Right atrium auricular region (tissue), 2 donors: Measurements from ENCODE around the gene CCDC167. TPM values are rescaled to one million over a fixed set of nuclear protein-coding genes. Genes with fewer than 3 reads are reported as not detected.

Experiments
- DNase-seq: peaks from one replicate; pipeline ENCODE4 v3.0.0-alpha.2; 2019; ENCODE audit warnings: low spot score
- H3K27ac ChIP-seq, 2 donors: fragments of 200-600 bp; sonication (generic); 1 replicate in 1 of 2; 2 replicates in 1 of 2; pipeline ENCODE4 v1.5.1; 2016 to 2019
- H3K27me3 ChIP-seq, 2 donors: fragments of 200-600 bp; sonication (generic); one replicate each; pipeline versions ENCODE4 v1.5.1 to v1.6.0; 2017 to 2019
- H3K36me3 ChIP-seq: fragments of 200-600 bp; sonication (generic); one replicate; pipeline ENCODE4 v1.5.1; 2016
- H3K4me1 ChIP-seq, 2 donors: fragments of 200-600 bp; sonication (generic); one replicate each; pipeline versions ENCODE4 v1.5.1 to v1.6.0; 2017 to 2019
- H3K4me3 ChIP-seq, 2 donors: fragments of 200-600 bp; sonication (generic); 1 replicate in 1 of 2; 2 replicates in 1 of 2; pipeline ENCODE4 v1.5.1; 2017 to 2019; ENCODE audit warnings: mild to moderate bottlenecking in 1 of 2, moderate library complexity in 1 of 2
- H3K9me3 ChIP-seq, 2 donors: fragments of 200-600 bp; sonication (generic); one replicate each; pipeline ENCODE4 v1.5.1; 2019
- total RNA-seq, 2 donors: library from RNA; depleted of rRNA; stranded (reverse); fragments of >200 nt; gene quantifications; one replicate each; pipeline ENCODE4 v1.1.0, GENCODE V29; 2016
- TF ChIP-seq, protein P1 (sequence below), 2 donors: fragments of 200-600 bp; sonication (generic); IDR thresholded peaks; one replicate each; pipeline ENCODE4 v1.5.1; 2019; ENCODE audit warnings: antibody characterized with exemption in 2 of 2

CCDC167 gene
- total RNA-seq, 2 donors from 2014 or later: 26.1 to 39.6 TPM

DNA sequence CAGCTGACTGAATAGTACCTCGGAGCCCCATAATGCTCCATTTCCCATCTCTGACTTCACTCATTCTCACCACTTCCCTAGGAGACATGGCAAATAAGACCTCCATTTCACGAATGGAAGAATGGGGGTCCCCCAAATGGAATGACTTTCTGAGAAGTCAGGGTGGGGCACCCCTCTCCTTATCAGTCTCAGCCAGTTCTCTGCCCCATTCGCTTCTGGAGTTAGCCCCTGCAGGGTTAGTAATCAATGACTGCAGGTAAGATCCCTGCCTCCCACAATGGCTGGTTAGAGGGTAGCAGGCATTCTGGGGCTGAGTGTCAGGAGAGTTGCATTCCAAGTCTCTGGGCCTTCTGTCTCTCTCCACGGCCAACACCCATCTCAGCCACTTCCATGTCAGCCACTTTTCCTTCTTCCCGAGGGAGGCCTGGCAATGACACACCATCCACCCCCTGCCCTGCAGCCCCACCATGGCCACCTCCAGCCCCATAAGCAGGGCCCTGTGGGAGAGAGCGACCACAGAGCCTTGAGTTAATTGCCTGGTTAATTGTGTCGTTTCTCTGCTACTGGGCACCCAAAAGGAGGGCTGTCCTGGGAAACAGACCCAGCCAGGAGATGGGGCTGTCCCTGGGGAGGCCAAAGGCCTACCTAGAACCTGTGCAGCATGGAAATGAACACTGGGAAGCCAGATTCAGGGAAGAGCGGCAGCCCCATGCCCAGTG, 13.4 kb downstream of the CCDC167 start:
- Histone ChIP-seq H3K36me3 (peaks cover 6% of the 10 kb centered on the region), H3K4me1 (peaks cover 0 to 34% of the 10 kb centered on the region in 2 donors), H3K27ac (no peak overlapping the region), H3K27me3 (no peaks in the 10 kb centered on the region), H3K4me3 (no peak overlapping the region), H3K9me3 (no peaks in the 10 kb centered on the region)
- DNase-seq: no peak
- TF ChIP-seq, protein P1, sequence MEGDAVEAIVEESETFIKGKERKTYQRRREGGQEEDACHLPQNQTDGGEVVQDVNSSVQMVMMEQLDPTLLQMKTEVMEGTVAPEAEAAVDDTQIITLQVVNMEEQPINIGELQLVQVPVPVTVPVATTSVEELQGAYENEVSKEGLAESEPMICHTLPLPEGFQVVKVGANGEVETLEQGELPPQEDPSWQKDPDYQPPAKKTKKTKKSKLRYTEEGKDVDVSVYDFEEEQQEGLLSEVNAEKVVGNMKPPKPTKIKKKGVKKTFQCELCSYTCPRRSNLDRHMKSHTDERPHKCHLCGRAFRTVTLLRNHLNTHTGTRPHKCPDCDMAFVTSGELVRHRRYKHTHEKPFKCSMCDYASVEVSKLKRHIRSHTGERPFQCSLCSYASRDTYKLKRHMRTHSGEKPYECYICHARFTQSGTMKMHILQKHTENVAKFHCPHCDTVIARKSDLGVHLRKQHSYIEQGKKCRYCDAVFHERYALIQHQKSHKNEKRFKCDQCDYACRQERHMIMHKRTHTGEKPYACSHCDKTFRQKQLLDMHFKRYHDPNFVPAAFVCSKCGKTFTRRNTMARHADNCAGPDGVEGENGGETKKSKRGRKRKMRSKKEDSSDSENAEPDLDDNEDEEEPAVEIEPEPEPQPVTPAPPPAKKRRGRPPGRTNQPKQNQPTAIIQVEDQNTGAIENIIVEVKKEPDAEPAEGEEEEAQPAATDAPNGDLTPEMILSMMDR (IDR thresholded peaks at IDR 0.05): no peak

DNA sequence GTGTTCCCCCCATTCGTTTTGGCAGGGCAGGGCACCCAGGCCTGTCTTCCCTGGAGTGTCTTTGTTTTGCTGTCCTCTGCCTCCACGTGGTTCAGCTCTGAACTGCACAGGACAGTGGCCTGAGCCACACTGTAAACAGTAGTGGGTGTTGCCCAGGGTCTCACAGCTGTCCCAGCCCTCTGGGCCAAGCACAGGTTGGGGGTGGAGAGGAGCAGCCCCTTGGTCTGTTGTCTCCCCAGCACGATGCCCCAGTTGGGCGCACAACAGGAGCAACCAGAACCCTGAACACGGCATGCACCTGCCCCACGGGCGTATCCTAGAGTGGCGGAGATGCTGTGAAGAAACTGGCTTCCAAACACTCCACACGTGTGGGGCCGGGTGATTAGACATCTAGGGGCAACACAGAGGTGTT, 14.4 kb downstream of the CCDC167 start:
- TF ChIP-seq, protein P1 (IDR thresholded peaks at IDR 0.05): peak in 1 of 2 donors; percentile 26
- Histone ChIP-seq H3K36me3 (peaks cover 7% of the 10 kb centered on the region), H3K4me3 (no peak overlapping the region), H3K9me3 (no peaks in the 10 kb centered on the region), H3K27ac (no peak overlapping the region), H3K27me3 (no peaks in the 10 kb centered on the region), H3K4me1 (peaks cover 0 to 34% of the 10 kb centered on the region in 2 donors)
- no peak for DNase-seq

DNA sequence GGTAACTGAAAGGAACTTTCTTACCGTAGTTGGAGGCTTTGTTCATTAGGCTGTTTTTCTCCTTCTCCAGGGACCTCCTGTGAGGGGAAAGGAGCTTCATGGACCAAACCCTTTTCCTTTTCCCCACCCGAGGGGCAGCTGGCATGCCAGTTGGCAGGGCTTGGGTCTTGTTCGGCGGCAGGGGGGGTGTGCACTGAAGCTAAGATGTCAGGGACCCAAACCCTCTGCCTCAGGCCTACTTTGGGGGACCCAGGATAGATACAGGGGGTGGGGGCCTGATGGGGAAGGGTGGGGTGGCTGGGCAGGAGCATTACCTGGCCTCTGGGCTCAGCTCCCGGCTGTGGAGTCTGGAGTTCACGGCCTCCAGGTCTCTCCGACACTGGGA, 14.9 kb downstream of the CCDC167 start:
- TF ChIP-seq, protein P1 (IDR thresholded peaks at IDR 0.05): no peak
- peaks cover 12% of the 10 kb centered on the region for H3K36me3 ChIP-seq
- no peak for DNase-seq
- no peak overlapping the region for H3K4me3 ChIP-seq
- H3K27ac ChIP-seq: no peak overlapping the region
- H3K4me1 ChIP-seq: peaks cover 0 to 34% of the 10 kb centered on the region in 2 donors
- H3K27me3 ChIP-seq: no peaks in the 10 kb centered on the region
- no peaks in the 10 kb centered on the region for H3K9me3 ChIP-seq

DNA sequence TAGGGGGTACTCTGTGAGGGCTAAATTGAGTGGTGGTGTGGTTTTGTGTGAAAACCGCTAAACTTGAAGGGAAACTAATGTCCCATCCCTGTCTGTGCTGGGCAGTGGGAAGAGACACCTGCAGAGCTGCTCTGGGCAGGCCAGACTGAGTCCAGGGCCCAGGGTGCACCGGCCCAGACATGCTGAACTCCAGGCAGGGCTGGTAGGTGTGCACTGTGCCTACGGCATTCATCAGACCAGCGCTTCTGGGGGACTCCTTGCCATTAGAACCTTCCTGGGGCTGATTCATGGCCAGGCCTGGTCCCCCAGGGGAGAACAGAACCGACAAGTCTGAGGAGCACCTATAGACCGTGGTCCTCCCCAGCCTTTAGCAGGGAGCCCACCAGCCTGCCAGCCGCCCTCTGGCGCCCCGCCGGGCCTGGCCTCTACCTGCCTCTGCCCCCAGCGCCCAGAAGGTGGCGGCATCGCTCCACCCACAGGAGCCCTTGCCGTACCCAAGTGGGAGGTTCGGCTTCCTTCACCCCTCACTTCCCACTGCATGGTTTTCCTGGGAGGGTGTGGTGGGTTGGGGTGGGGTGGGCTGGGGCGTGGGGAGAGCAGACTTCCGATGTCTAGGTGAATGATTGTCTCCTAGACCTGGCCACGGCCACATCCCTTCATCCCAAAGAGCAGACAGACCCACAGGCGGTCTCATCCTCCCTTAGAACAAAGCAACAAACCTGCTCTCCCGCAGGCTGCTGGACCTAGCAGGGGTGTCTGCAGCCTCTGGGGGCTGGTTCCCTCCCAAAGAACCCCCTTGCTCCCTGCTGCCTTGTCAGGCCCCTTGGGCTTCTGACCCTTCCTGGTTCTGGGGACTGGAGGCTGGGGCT, 15.5 kb downstream of the CCDC167 start:
- Histone ChIP-seq H3K36me3 (peaks cover 19% of the 10 kb centered on the region), H3K9me3 (no peaks in the 10 kb centered on the region), H3K27ac (no peak overlapping the region), H3K27me3 (no peaks in the 10 kb centered on the region), H3K4me1 (peaks cover 0 to 34% of the 10 kb centered on the region in 2 donors), H3K4me3 (no peak overlapping the region)
- TF ChIP-seq, protein P1 (IDR thresholded peaks at IDR 0.05): peak; percentile 81 to 91
- DNase-seq: no peak

DNA sequence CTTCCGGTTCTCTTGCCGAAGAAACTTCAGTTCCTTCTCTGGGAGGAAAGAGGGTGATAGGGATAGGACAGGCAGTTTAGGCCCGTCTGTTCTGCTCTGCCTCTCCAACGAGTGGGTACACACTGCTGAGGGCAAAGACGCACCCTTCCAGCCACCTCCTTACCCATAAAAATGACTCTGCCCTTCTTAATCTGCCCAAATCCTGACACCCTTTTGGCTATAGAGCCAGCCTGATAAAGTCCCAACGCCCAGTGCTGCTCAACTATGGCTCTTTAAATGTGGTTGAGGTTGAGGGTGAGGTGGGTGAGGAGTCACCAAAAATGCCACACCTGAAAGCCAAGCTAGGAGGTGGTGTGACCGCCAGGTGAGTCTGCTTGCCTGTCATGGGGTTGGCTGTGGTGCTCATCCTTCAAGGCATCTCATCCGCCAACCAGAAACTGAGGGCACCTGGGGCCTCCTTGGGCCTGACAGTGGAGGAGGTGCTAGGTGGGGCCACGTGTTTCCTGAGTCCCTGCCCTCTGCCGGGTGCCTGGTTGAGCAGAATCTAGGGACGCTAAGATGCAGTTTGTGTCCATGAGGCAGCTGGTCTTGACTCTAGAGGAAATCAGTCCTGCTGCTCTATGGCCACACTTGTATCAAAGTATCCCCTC, 16.3 kb downstream of the CCDC167 start:
- H3K36me3 ChIP-seq: peaks cover 26% of the 10 kb centered on the region
- TF ChIP-seq, protein P1 (IDR thresholded peaks at IDR 0.05): no peak
- H3K4me3 ChIP-seq: no peak overlapping the region
- peaks cover 0 to 35% of the 10 kb centered on the region in 2 donors for H3K4me1 ChIP-seq
- no peaks in the 10 kb centered on the region for H3K9me3 ChIP-seq
- DNase-seq: no peak
- H3K27me3 ChIP-seq: no peaks in the 10 kb centered on the region
- H3K27ac ChIP-seq: no peak overlapping the region
